HepG2 (cell line): ENCODE results near the gene CLPTM1L. TPM values are rescaled to one million over a fixed set of nuclear protein-coding genes. Genes with fewer than 3 reads are reported as not detected.

Experiments used
- ATAC-seq: fragments of 200-7000 bp; cut with Tn5 transposase; 3 replicates; pipeline ENCODE4 v1.9.1; 2020; ENCODE audit warnings: mild to moderate bottlenecking, moderate library complexity
- BruUV-seq: library from RNA; stranded (reverse); fragments of 400-500 nt; replicated peaks from 2 replicates; lab custom pipeline; 2021; lab: Mats Ljungman, UMichigan
- CTCF ChIA-PET: fragments of 300-600 bp; formaldehyde crosslinking; extraction: SDS; loops from one replicate; lab custom pipeline; 2021; ENCODE audit warnings: low total read pairs, inconsistent platforms, low intra/inter-chr PET ratio; lab: Yijun Ruan, JAX
- POLR2A ChIA-PET: fragments of 350-600 bp; sonication (Branson Sonifier 250); formaldehyde crosslinking; loops from one replicate; lab custom pipeline; 2020; ENCODE audit warnings: antibody characterized with exemption, inconsistent platforms; lab: Yijun Ruan, JAX
- DNase-seq: peaks from one replicate; pipeline ENCODE4 v3.0.0-alpha.2; 2015; ENCODE audit warnings: low spot score
- FAIRE-seq: peaks from 3 replicates; lab custom pipeline; 2011; peaks lifted over from hg19 to GRCh38; lab: Jason Lieb, UNC
- H2AFZ ChIP-seq: one replicate; pipeline ENCODE4 v1.6.1; 2011; ENCODE audit warnings: low read length, inconsistent platforms
- H3K27ac ChIP-seq: fragments of 300-600 bp; 3 replicates; pipeline ENCODE4 v1.8.0; 2011; ENCODE audit warnings: mixed run types, mild to moderate bottlenecking, mixed read lengths, low read length, inconsistent platforms; ENCODE audit not compliant: insufficient read depth; ENCODE audit errors: extremely low read length
- H3K27me3 ChIP-seq, 2 experiments: fragments of 200-600 bp in 1 of 2; 2 replicates in 1 of 2; 3 replicates in 1 of 2; pipeline versions ENCODE4 v1.6.0 to v1.8.0; 2011; ENCODE audit warnings: low read length in 2 of 2, mild to moderate bottlenecking in 2 of 2, moderate library complexity in 2 of 2, inconsistent platforms in 1 of 2; ENCODE audit not compliant: insufficient read depth in 2 of 2, control insufficient read depth in 1 of 2
- H3K36me3 ChIP-seq, 2 experiments: fragments of 200-600 bp in 1 of 2; replicated peaks in 1 of 2; 2 replicates in 1 of 2; 3 replicates in 1 of 2; pipeline versions ENCODE4 v1.5.1 to v1.8.0; 2011; ENCODE audit warnings: low read length in 2 of 2, inconsistent platforms in 1 of 2; ENCODE audit not compliant: insufficient read depth in 2 of 2, control insufficient read depth in 1 of 2
- H3K4me1 ChIP-seq: 2 replicates; pipeline ENCODE4 v1.5.1; 2012; ENCODE audit warnings: low read length, inconsistent platforms; ENCODE audit not compliant: insufficient read depth
- H3K4me2 ChIP-seq: 2 replicates; pipeline ENCODE4 v1.6.0; 2011; ENCODE audit warnings: low read depth, low read length, inconsistent platforms
- H3K4me3 ChIP-seq, 3 experiments: fragments of 200-600 bp in 1 of 3; sonication (generic), shearing (Covaris generic) in 1 of 3; replicated peaks in 1 of 3; 2 replicates each; pipeline ENCODE4 v1.5.1; 2011 to 2016; ENCODE audit warnings: low read length in 3 of 3, inconsistent platforms in 2 of 3, low read depth in 2 of 3, mild to moderate bottlenecking in 2 of 3, control low read depth in 1 of 3, mixed read lengths in 1 of 3; ENCODE audit not compliant: insufficient read depth in 1 of 3
- H3K79me2 ChIP-seq: one replicate; pipeline ENCODE4 v1.6.1; 2011; ENCODE audit warnings: low read length, inconsistent platforms; ENCODE audit not compliant: insufficient read depth
- H3K9ac ChIP-seq: 2 replicates; pipeline ENCODE4 v1.6.0; 2011; ENCODE audit warnings: mild to moderate bottlenecking, low read depth, low read length, inconsistent platforms; ENCODE audit not compliant: insufficient read depth
- H3K9me3 ChIP-seq: 2 replicates; pipeline ENCODE4 v1.5.1; 2012; ENCODE audit warnings: mild to moderate bottlenecking, low read length
- H4K20me1 ChIP-seq: 2 replicates; pipeline ENCODE4 v1.6.0; 2011; ENCODE audit warnings: inconsistent platforms, mild to moderate bottlenecking, low read length, moderate library complexity; ENCODE audit not compliant: insufficient read depth
- FOXK2 ChIP-seq: fragments of 450-650 bp; IDR thresholded peaks from 2 replicates; pipeline ENCODE4 v1.6.1; 2016
- FOXO1 ChIP-seq: sonication (generic); formaldehyde crosslinking; IDR thresholded peaks from 2 replicates; pipeline ENCODE4 v1.4.0; 2020; ENCODE audit warnings: missing genetic modification reagents
- ZFP36 ChIP-seq: fragments of 150-350 bp; IDR thresholded peaks from 2 replicates; pipeline ENCODE4 v1.6.1; 2018; ENCODE audit warnings: borderline replicate concordance, low read length, low read depth; ENCODE audit not compliant: partially characterized antibody
- WGBS: methylation state at CpG from one replicate; pipeline ENCODE4 v1.1.6; 2017; ENCODE audit warnings: low lambda C conversion rate; 5-methylcytosine and 5-hydroxymethylcytosine counted together
- in situ Hi-C: cut with HindIII; loops from 2 replicates; pipeline ENCODE4 v1.10.0; 2017; ENCODE audit warnings: low pct_unique_long_range_greater_than_20kb; ENCODE audit not compliant: extremely low pct_ligation_motif_present
- intact Hi-C: fragments of 100-400 bp; cut with micrococcal nuclease; formaldehyde crosslinking; loops from one replicate; pipeline ENCODE4 v1.10.0; 2022; ENCODE audit not compliant: unreplicated experiment
- polyA plus RNA-seq, 8 experiments: library from polyadenylated mRNA; depleted of rRNA in 3 of 8; stranded (reverse) in 7 of 8; unstranded in 1 of 8; fragments of >200 nt; fragmentation: Illumina TruSeq in 4 of 8; extraction: Trizol in 4 of 8; gene quantifications; 2 replicates each; pipeline versions ENCODE4 v1.2.1 to v1.2.3, GENCODE V29; 2011 to 2016; ENCODE audit warnings: low read depth in 4 of 8, missing spikeins in 1 of 8, mixed read lengths in 1 of 8; ENCODE audit not compliant: insufficient read depth in 1 of 8
- total RNA-seq, 5 experiments: library from RNA; depleted of rRNA; stranded (reverse); fragments of >200 nt; fragmentation: Illumina TruSeq; extraction: Trizol; gene quantifications; 2 replicates each; pipeline ENCODE4 v1.2.3, GENCODE V29; 2016; ENCODE audit warnings: low read depth in 1 of 5
- TF ChIP-seq, protein P1 (sequence below): sonication (generic); formaldehyde crosslinking; IDR thresholded peaks from 2 replicates; pipeline ENCODE4 v1.5.0; 2020; ENCODE audit warnings: mild to moderate bottlenecking, missing genetic modification reagents
- TF ChIP-seq, protein P2 (sequence below): IDR thresholded peaks from 2 replicates; pipeline ENCODE4 v1.6.1; 2012; ENCODE audit warnings: low read depth, low read length, improper control_type of control experiment
- TF ChIP-seq, protein P3 (sequence below): IDR thresholded peaks from 2 replicates; pipeline ENCODE4 v1.6.1; 2016; ENCODE audit warnings: missing biosample characterization, missing genetic modification reagents, low read depth
- TF ChIP-seq, protein P4 (sequence below): sonication (generic); formaldehyde crosslinking; IDR thresholded peaks from one replicate; pipeline ENCODE4 v1.5.1; 2020; ENCODE audit warnings: mild to moderate bottlenecking, missing genetic modification reagents; ENCODE audit errors: not compliant biosample characterization

CLPTM1L gene
- total and polyA plus RNA-seq, 2 of the 13 experiments (the other 11 are each of a cell fraction or from before 2014, with no cell fraction given), result 80.3 to 124 TPM

DNA sequence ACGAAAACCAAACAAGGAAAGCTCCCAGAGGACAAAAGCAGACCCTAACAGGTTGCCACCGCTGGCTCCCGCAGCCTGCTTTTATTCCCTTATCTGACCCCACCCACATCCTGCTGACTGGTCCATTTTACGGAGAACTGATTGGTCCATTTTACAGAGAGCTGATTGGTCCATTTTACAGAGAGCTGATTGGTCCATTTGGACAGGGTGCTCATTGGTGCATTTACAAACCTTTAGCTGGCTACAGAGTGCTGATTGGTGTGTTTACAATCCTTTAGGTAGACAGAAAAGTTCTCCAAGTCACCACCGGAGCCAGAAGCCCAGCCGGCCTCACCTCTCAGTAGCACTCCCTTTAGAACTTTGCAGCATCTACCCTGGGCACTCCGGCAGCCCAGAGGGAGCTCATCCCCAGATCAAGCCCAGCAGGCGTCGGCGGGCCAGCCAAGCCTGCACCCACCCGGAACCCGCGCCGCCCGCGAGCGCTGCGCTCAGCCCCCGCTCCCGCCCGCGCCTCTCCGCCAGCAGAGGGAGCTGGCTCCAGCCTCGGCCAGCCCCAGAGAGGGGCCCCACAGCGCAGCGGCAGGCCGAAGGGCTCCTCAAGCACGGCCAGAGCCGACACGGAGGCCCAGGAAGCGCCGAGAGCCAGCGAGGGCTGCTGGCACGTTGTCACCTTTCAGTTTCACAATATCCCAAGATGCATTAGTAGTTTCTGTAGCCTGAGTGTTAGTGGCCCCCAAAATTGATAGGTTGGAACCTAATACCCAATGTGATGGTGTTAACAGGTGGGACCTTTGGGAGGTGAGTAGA, 35.3 kb upstream of the CLPTM1L start:
- ATAC-seq (peak; percentile 96), DNase-seq (peak; percentile 37), FAIRE-seq (no peak)
- Histone ChIP-seq H3K36me3 (no peaks in the 10 kb centered on the region), H3K4me1 (peaks cover 12% of the 10 kb centered on the region), H3K4me2 (peak overlapping the region; percentile 21), H3K9me3 (no peaks in the 10 kb centered on the region), H2AFZ (no peak overlapping the region), H3K27ac (no peak overlapping the region), H4K20me1 (no peaks in the 10 kb centered on the region; the same call in 1 of the 2 replicates), H3K4me3 (peak overlapping the region in 1 of 3 experiments; percentile 22; a peak in 1 of 6 replicates), H3K79me2 (no peaks in the 10 kb centered on the region), H3K27me3 (peaks cover 16 to 81% of the 10 kb centered on the region in 2 experiments), H3K9ac (no peak overlapping the region)
- intact Hi-C loops (loop anchor here (1.0 to 2.0 kb wide), 2 partner anchors 261 to 265 kb away; no protein-coding TSS in a partner anchor), in situ Hi-C loops (loop anchor here (10.0 kb wide), 1 partner anchor 265 kb away; no protein-coding TSS in a partner anchor)
- POLR2A ChIA-PET, result no interaction called here
- BruUV-seq, result no TSS peak
- 32% methylated on average over 13 of the region's 34 CpGs for WGBS
- CTCF ChIA-PET, result interaction anchor here (0.8 to 1.9 kb wide), 2 partner anchors 261 to 265 kb away, joined by 4 to 13 read pairs; no protein-coding TSS in a partner anchor
- TF ChIP-seq, protein P1, sequence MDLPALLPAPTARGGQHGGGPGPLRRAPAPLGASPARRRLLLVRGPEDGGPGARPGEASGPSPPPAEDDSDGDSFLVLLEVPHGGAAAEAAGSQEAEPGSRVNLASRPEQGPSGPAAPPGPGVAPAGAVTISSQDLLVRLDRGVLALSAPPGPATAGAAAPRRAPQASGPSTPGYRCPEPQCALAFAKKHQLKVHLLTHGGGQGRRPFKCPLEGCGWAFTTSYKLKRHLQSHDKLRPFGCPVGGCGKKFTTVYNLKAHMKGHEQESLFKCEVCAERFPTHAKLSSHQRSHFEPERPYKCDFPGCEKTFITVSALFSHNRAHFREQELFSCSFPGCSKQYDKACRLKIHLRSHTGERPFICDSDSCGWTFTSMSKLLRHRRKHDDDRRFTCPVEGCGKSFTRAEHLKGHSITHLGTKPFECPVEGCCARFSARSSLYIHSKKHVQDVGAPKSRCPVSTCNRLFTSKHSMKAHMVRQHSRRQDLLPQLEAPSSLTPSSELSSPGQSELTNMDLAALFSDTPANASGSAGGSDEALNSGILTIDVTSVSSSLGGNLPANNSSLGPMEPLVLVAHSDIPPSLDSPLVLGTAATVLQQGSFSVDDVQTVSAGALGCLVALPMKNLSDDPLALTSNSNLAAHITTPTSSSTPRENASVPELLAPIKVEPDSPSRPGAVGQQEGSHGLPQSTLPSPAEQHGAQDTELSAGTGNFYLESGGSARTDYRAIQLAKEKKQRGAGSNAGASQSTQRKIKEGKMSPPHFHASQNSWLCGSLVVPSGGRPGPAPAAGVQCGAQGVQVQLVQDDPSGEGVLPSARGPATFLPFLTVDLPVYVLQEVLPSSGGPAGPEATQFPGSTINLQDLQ, result 0 out of 2 replicates have a peak, but pooled peaks have one; percentile 53
- TF ChIP-seq ZFP36, result no peak
- TF ChIP-seq, protein P2, sequence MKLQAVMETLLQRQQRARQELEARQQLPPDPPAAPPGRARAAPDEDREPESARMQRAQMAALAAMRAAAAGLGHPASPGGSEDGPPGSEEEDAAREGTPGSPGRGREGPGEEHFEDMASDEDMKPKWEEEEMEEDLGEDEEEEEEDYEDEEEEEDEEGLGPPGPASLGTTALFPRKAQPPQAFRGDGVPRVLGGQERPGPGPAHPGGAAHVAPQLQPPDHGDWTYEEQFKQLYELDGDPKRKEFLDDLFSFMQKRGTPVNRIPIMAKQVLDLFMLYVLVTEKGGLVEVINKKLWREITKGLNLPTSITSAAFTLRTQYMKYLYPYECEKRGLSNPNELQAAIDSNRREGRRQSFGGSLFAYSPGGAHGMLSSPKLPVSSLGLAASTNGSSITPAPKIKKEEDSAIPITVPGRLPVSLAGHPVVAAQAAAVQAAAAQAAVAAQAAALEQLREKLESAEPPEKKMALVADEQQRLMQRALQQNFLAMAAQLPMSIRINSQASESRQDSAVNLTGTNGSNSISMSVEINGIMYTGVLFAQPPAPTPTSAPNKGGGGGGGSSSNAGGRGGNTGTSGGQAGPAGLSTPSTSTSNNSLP, result no peak
- TF ChIP-seq FOXO1 (CRISPR knock-in tag), result no peak
- TF ChIP-seq, protein P3, sequence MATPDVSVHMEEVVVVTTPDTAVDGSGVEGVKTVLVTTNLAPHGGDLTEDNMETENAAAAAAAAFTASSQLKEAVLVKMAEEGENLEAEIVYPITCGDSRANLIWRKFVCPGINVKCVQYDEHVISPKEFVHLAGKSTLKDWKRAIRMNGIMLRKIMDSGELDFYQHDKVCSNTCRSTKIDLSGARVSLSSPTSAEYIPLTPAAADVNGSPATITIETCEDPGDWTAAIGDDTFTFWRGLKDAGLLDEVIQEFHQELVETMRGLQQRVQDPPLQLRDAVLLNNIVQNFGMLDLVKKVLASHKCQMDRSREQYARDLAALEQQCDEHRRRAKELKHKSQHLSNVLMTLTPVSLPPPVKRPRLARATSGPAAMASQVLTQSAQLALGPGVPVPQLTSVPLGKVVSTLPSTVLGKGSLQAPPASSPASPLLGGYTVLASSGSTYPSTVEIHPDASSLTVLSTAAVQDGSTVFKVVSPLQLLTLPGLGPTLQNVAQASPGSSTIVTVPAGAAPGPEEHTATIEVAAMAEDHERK (CRISPR knock-in tag), result no peak
- TF ChIP-seq, protein P4, sequence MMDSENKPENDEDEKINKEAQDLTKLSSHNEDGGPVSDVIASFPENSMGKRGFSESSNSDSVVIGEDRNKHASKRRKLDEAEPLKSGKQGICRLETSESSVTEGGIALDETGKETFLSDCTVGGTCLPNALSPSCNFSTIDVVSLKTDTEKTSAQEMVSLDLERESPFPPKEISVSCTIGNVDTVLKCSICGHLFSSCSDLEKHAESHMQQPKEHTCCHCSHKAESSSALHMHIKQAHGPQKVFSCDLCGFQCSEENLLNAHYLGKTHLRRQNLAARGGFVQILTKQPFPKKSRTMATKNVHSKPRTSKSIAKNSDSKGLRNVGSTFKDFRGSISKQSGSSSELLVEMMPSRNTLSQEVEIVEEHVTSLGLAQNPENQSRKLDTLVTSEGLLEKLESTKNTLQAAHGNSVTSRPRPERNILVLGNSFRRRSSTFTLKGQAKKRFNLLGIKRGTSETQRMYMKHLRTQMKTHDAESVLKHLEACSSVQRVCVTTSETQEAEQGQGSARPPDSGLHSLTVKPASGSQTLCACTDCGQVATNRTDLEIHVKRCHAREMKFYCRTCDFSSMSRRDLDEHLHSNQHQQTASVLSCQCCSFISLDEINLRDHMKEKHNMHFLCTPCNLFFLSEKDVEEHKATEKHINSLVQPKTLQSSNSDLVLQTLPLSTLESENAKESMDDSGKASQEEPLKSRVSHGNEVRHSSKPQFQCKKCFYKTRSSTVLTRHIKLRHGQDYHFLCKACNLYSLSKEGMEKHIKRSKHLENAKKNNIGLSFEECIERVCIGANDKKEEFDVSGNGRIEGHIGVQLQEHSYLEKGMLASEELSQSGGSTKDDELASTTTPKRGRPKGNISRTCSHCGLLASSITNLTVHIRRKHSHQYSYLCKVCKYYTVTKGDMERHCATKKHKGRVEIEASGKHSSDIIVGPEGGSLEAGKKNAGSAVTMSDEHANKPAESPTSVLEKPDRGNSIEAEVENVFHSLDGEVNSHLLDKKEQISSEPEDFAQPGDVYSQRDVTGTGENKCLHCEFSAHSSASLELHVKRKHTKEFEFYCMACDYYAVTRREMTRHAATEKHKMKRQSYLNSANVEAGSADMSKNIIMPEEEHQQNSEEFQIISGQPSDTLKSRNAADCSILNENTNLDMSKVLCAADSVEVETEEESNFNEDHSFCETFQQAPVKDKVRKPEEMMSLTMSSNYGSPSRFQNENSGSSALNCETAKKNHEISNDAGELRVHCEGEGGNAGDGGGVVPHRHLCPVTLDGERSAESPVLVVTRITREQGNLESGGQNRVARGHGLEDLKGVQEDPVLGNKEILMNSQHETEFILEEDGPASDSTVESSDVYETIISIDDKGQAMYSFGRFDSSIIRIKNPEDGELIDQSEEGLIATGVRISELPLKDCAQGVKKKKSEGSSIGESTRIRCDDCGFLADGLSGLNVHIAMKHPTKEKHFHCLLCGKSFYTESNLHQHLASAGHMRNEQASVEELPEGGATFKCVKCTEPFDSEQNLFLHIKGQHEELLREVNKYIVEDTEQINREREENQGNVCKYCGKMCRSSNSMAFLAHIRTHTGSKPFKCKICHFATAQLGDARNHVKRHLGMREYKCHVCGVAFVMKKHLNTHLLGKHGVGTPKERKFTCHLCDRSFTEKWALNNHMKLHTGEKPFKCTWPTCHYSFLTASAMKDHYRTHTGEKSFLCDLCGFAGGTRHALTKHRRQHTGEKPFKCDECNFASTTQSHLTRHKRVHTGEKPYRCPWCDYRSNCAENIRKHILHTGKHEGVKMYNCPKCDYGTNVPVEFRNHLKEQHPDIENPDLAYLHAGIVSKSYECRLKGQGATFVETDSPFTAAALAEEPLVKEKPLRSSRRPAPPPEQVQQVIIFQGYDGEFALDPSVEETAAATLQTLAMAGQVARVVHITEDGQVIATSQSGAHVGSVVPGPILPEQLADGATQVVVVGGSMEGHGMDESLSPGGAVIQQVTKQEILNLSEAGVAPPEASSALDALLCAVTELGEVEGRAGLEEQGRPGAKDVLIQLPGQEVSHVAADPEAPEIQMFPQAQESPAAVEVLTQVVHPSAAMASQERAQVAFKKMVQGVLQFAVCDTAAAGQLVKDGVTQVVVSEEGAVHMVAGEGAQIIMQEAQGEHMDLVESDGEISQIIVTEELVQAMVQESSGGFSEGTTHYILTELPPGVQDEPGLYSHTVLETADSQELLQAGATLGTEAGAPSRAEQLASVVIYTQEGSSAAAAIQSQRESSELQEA, result peak; percentile 65
- TF ChIP-seq FOXK2, result no peak
